HepG2 (cell line): ENCODE results near the gene ASGR1. TPM values are rescaled to one million over a fixed set of nuclear protein-coding genes. Genes with fewer than 3 reads are reported as not detected.
A peak's percentile ranks its signal among the peaks of the same experiment; 100 is the strongest.

Source experiments
- ARNT2 ChIP-seq: sonication (generic); formaldehyde crosslinking; IDR thresholded peaks from 2 replicates; pipeline ENCODE4 v1.8.0; 2022; ENCODE audit warnings: mild to moderate bottlenecking, low read depth, missing genetic modification reagents, moderate library complexity
- ELF4 ChIP-seq: sonication (generic); formaldehyde crosslinking; IDR thresholded peaks from 2 replicates; pipeline ENCODE4 v1.5.0; 2020; ENCODE audit warnings: missing genetic modification reagents, mild to moderate bottlenecking, moderate library complexity, borderline replicate concordance
- ESRRA ChIP-seq: sonication (generic); formaldehyde crosslinking; IDR thresholded peaks from 2 replicates; pipeline ENCODE4 v1.5.1; 2020; ENCODE audit warnings: mild to moderate bottlenecking, low read depth, missing genetic modification reagents
- FOXJ3 ChIP-seq: sonication (generic); formaldehyde crosslinking; IDR thresholded peaks from 2 replicates; pipeline ENCODE4 v1.4.0; 2020; ENCODE audit warnings: missing genetic modification reagents, mild to moderate bottlenecking, borderline replicate concordance
- FOXM1 ChIP-seq: sonication (generic); formaldehyde crosslinking; IDR thresholded peaks from 2 replicates; pipeline ENCODE4 v1.5.0; 2020; ENCODE audit warnings: missing genetic modification reagents
- IRF9 ChIP-seq: sonication (generic); formaldehyde crosslinking; IDR thresholded peaks from 2 replicates; pipeline ENCODE4 v1.8.0; 2022; ENCODE audit warnings: missing genetic modification reagents, mild to moderate bottlenecking, borderline replicate concordance
- KLF15 ChIP-seq: sonication (generic); formaldehyde crosslinking; IDR thresholded peaks from 2 replicates; pipeline ENCODE4 v1.8.1; 2023; ENCODE audit warnings: borderline replicate concordance, mild to moderate bottlenecking, inconsistent platforms, missing genetic modification reagents, mixed read lengths
- MIXL1 ChIP-seq: IDR thresholded peaks from 2 replicates; pipeline ENCODE4 v1.6.1; 2016
- MTA3 ChIP-seq: sonication (generic); formaldehyde crosslinking; IDR thresholded peaks from 2 replicates; pipeline ENCODE4 v1.4.0; 2020; ENCODE audit warnings: missing genetic modification reagents
- NCOA5 ChIP-seq: sonication (generic); formaldehyde crosslinking; IDR thresholded peaks from 2 replicates; pipeline ENCODE4 v1.4.0; 2020; ENCODE audit warnings: missing genetic modification reagents
- PAWR ChIP-seq: sonication (generic); formaldehyde crosslinking; IDR thresholded peaks from 2 replicates; pipeline ENCODE4 v1.4.0; 2020; ENCODE audit warnings: missing genetic modification reagents, mild to moderate bottlenecking, borderline replicate concordance
- PBX2 ChIP-seq: IDR thresholded peaks from 2 replicates; pipeline ENCODE4 v1.6.1; 2016; ENCODE audit warnings: control low read depth
- PHF21A ChIP-seq: sonication (generic); formaldehyde crosslinking; IDR thresholded peaks from 2 replicates; pipeline ENCODE4 v1.5.0; 2020; ENCODE audit warnings: mild to moderate bottlenecking, missing genetic modification reagents
- POLR2A ChIP-seq, 2 experiments: IDR thresholded peaks; 2 replicates each; pipeline ENCODE4 v1.6.1; 2011; ENCODE audit warnings: low read depth in 2 of 2, low read length in 2 of 2, mild to moderate bottlenecking in 1 of 2, moderate library complexity in 1 of 2; ENCODE audit not compliant: insufficient read depth in 1 of 2
- RBM22 ChIP-seq: fragments of 200-400 bp; formaldehyde crosslinking; optimal IDR thresholded peaks from 2 replicates; pipeline ENCODE3; 2017; ENCODE audit warnings: mild to moderate bottlenecking, low read length, moderate library complexity
- SIX4 ChIP-seq: sonication (generic); formaldehyde crosslinking; IDR thresholded peaks from 2 replicates; pipeline ENCODE4 v1.4.0; 2020; ENCODE audit warnings: missing genetic modification reagents
- SOX5 ChIP-seq: IDR thresholded peaks from 2 replicates; pipeline ENCODE4 v1.6.1; 2016; ENCODE audit warnings: borderline replicate concordance
- SPEN ChIP-seq: sonication (generic); formaldehyde crosslinking; IDR thresholded peaks from 2 replicates; pipeline ENCODE4 v1.5.1; 2020; ENCODE audit warnings: low read depth, mild to moderate bottlenecking, missing genetic modification reagents
- TBX3 ChIP-seq: fragments of 450-650 bp; IDR thresholded peaks from 2 replicates; pipeline ENCODE4 v1.6.1; 2017; ENCODE audit warnings: antibody characterized with exemption, mild to moderate bottlenecking, inconsistent platforms, borderline replicate concordance
- U2AF1 ChIP-seq: fragments of 200-400 bp; formaldehyde crosslinking; optimal IDR thresholded peaks from 2 replicates; pipeline ENCODE3; 2017; ENCODE audit warnings: mild to moderate bottlenecking, low read depth, low read length
- ZBTB43 ChIP-seq: sonication (generic); formaldehyde crosslinking; conservative IDR thresholded peaks from 2 replicates; pipeline ENCODE4 v1.4.0; 2020; ENCODE audit warnings: missing genetic modification reagents
- ZBTB49 ChIP-seq: sonication (generic); formaldehyde crosslinking; IDR thresholded peaks from 2 replicates; pipeline ENCODE4 v1.4.0; 2020; ENCODE audit warnings: missing genetic modification reagents, borderline replicate concordance
- ZBTB7A ChIP-seq: sonication (generic); formaldehyde crosslinking; IDR thresholded peaks from 2 replicates; pipeline ENCODE4 v1.8.0; 2022; ENCODE audit warnings: mild to moderate bottlenecking, missing genetic modification reagents
- ZFP90 ChIP-seq: sonication (generic); formaldehyde crosslinking; IDR thresholded peaks from 2 replicates; pipeline ENCODE4 v1.8.0; 2022; ENCODE audit warnings: missing genetic modification reagents, mild to moderate bottlenecking, inconsistent platforms, borderline replicate concordance
- ZFY ChIP-seq: sonication (generic); formaldehyde crosslinking; IDR thresholded peaks from 2 replicates; pipeline ENCODE4 v1.4.0; 2020; ENCODE audit warnings: missing genetic modification reagents
- ZNF350 ChIP-seq: sonication (generic); formaldehyde crosslinking; IDR thresholded peaks from 2 replicates; pipeline ENCODE4 v1.4.0; 2020; ENCODE audit warnings: mild to moderate bottlenecking, low read depth, missing genetic modification reagents, borderline replicate concordance
- ZNF576 ChIP-seq: sonication (generic); formaldehyde crosslinking; IDR thresholded peaks from 2 replicates; pipeline ENCODE4 v1.4.0; 2020; ENCODE audit warnings: mild to moderate bottlenecking, missing genetic modification reagents
- ZNF678 ChIP-seq: sonication (generic); formaldehyde crosslinking; IDR thresholded peaks from 2 replicates; pipeline ENCODE4 v1.4.0; 2020; ENCODE audit warnings: mild to moderate bottlenecking, missing genetic modification reagents
- polyA plus RNA-seq, 8 experiments: library from polyadenylated mRNA; depleted of rRNA in 3 of 8; stranded (reverse) in 7 of 8; unstranded in 1 of 8; fragments of >200 nt; fragmentation: Illumina TruSeq in 4 of 8; extraction: Trizol in 4 of 8; gene quantifications; 2 replicates each; pipeline versions ENCODE4 v1.2.1 to v1.2.3, GENCODE V29; 2011 to 2016; ENCODE audit warnings: low read depth in 4 of 8, missing spikeins in 1 of 8, mixed read lengths in 1 of 8; ENCODE audit not compliant: insufficient read depth in 1 of 8
- total RNA-seq, 5 experiments: library from RNA; depleted of rRNA; stranded (reverse); fragments of >200 nt; fragmentation: Illumina TruSeq; extraction: Trizol; gene quantifications; 2 replicates each; pipeline ENCODE4 v1.2.3, GENCODE V29; 2016; ENCODE audit warnings: low read depth in 1 of 5

Gene ASGR1
- total and polyA plus RNA-seq, 2 of the 13 experiments (the other 11 are each of a cell fraction or from before 2014, with no cell fraction given), result 353 to 796 TPM

GRCh38 chr17:7175330-7175733 is 3.8 kb downstream of the ASGR1 start (continued):
- TF ChIP-seq ZBTB49 (CRISPR knock-in tag), result no peak
- TF ChIP-seq ESRRA, result no peak
- TF ChIP-seq ZBTB43 (CRISPR knock-in tag), result no peak
- no peak for TF ChIP-seq KLF15 (CRISPR knock-in tag)
- TF ChIP-seq IRF9 (CRISPR knock-in tag), result 0 out of 2 replicates have a peak, but pooled peaks have one; percentile 33
- TF ChIP-seq TBX3, result no peak
- no peak for TF ChIP-seq ARNT2
- no peak for TF ChIP-seq SOX5
- TF ChIP-seq U2AF1, result no peak
- TF ChIP-seq FOXJ3 (CRISPR knock-in tag), result no peak
- no peak; the same call in 1 of the 2 replicates for TF ChIP-seq ZBTB7A (CRISPR knock-in tag)
- no peak for TF ChIP-seq ZFP90 (CRISPR knock-in tag)
- TF ChIP-seq PHF21A, result no peak
- no peak for TF ChIP-seq ELF4 (CRISPR knock-in tag)
- 0 out of 2 replicates have a peak, but pooled peaks have one; percentile 31 for TF ChIP-seq ZNF350
- no peak for TF ChIP-seq NCOA5 (CRISPR knock-in tag)
- peak; percentile 41 to 53 for TF ChIP-seq POLR2A (IDR thresholded peaks at IDR 0.05; ENCODE audit: insufficient read depth in 1 of 2, low read depth in 2 of 2, low read length in 2 of 2)
- no peak for TF ChIP-seq SIX4 (CRISPR knock-in tag)
- no peak for TF ChIP-seq MTA3 (CRISPR knock-in tag)
- no peak for TF ChIP-seq PBX2 (CRISPR knock-in tag)
- TF ChIP-seq PAWR (CRISPR knock-in tag), result no peak
- no peak for TF ChIP-seq ZFY
- no peak for TF ChIP-seq ZNF678 (CRISPR knock-in tag)
- no peak for TF ChIP-seq SPEN (CRISPR knock-in tag)
- TF ChIP-seq MIXL1, result no peak
- TF ChIP-seq RBM22, result peak; percentile 81
- TF ChIP-seq FOXM1 (CRISPR knock-in tag), result no peak
- TF ChIP-seq ZNF576 (CRISPR knock-in tag), result no peak
